ENCODE measurements around the gene WNK1.

The WNK1 gene

DNA sequence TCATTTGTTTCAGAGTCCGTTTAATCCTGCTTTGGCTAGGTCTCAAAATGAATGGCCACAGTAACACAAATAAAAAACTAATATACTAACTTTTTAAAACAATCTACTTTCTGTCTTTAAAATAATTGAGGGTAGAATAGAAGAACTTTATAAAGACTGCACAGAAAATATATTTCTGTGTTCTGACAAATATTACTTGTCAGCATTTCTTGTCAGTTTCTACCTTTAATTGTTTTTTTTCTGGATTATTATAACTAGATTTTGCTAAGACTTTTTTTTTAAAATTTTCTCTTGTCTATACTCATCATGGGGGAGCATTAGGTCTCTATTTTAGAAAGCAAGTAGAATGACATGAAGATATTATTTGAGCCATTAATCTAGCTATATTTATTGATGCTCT lies 110.9 kb downstream of the WNK1 start:
- no peak for DNase-seq (ENCODE audit: low spot score)

- no peak for DNase-seq (ENCODE audit: low spot score)
These were observed 113.2 kb downstream of the WNK1 start for GRCh38 chr12:865614-866013.

GRCh38 chr12:867905-868304 lies 115.5 kb downstream of the WNK1 start:
- DNase-seq (ENCODE audit: low spot score), result no peak

DNA sequence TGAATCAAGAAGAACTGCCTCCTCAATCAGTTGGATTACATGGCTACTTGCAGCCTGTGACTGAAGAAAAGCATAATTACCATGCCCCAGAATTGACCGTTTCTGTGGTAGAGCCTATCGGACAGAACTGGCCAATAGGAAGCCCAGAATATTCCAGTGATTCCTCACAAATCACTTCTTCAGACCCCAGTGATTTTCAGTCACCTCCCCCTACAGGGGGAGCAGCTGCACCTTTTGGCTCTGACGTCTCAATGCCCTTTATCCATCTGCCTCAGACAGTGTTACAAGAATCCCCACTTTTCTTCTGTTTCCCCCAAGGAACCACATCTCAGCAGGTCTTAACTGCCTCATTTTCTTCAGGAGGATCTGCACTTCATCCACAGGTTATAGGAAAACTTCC lies 116.3 kb downstream of the WNK1 start:
- DNase-seq (ENCODE audit: low spot score), result peak; percentile 42

- DNase-seq (ENCODE audit: low spot score), result no peak
These were observed 118.0 kb downstream of the WNK1 start for GRCh38 chr12:870378-870777.

DNA sequence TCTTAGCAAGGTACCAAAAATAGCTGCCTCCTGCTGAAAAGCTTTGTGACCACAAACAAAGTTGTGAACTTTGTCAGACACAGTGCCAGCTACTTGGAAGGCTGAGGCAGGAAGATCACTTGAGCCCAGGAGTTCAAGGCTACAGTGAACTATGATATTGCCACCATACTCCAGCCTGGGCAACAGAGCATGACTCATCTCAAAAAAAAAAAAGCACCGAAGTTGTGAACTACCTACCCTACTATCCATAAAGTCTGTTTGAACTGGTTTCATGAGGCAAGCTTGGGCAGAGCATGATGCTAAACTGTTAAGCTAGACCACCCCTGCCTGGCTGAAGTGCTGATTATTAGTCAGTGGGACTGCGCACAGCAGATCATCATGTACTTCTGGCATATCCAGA lies 121.6 kb downstream of the WNK1 start:
- DNase-seq (ENCODE audit: low spot score), result no peak

GRCh38 chr12:879641-880040 lies 127.3 kb downstream of the WNK1 start:
- no peak for DNase-seq (ENCODE audit: low spot score)

DNA sequence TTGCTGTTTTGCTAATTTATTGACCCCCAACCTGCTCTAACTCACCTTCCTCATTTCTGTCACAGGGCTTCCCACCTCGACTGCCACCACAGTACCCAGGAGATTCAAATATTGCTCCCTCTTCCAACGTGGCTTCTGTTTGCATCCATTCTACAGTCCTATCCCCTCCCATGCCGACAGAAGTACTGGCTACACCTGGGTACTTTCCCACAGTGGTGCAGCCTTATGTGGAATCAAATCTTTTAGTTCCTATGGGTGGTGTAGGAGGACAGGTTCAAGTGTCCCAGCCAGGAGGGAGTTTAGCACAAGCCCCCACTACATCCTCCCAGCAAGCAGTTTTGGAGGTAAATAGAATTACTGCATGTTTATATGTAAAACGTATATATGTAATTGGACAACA lies 128.3 kb downstream of the WNK1 start:
- DNase-seq (ENCODE audit: low spot score), result no peak

- no peak for DNase-seq (ENCODE audit: low spot score)
These were observed 132.5 kb downstream of the WNK1 start for GRCh38 chr12:884746-885414.

DNA sequence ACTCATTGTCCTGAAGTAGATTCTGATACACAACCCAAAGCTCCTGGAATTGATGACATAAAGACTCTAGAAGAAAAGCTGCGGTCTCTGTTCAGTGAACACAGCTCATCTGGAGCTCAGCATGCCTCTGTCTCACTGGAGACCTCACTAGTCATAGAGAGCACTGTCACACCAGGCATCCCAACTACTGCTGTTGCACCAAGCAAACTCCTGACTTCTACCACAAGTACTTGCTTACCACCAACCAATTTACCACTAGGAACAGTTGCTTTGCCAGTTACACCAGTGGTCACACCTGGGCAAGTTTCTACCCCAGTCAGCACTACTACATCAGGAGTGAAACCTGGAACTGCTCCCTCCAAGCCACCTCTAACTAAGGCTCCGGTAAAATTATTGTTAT lies 133.3 kb downstream of the WNK1 start:
- no peak for DNase-seq (ENCODE audit: low spot score)

DNA sequence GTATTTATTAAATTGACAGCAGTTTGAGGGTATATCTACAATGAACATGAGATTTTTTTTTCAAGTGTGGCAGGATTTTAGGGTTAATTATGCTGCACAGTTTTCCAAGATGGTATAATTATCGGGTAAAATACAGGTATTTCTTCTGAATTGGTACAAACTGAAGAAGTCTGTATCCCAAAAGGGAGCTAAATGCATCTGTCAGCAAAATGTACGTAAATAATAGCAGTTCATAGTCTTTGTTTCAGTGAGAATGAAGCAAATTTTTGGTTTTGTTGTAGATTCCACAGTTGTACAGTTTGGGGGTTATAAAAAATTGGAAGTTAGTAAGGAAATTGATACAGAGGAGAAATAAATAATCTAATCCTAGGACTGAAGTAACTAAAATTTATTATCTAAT lies 133.8 kb downstream of the WNK1 start:
- DNase-seq (ENCODE audit: low spot score), result no peak

DNA sequence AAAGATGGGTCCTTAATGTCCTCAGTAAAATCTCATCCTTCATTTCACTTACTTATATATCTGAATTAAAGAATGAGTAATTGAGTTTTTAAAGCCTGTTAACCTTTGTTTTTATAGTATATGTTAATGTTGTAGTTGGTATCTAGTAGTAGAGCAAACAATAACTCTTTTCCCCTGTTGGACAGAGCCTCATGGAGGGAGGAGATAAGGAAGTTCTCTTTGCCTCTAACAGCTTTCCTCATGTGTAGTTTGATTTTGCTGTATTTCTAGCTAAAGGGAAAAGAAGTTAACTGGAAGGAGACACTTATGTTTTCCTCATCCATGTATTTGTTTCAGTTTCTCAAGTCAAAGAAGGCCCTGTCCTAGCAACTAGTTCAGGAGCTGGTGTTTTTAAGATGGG lies 141.8 kb downstream of the WNK1 start:
- no peak for DNase-seq (ENCODE audit: low spot score)

DNA sequence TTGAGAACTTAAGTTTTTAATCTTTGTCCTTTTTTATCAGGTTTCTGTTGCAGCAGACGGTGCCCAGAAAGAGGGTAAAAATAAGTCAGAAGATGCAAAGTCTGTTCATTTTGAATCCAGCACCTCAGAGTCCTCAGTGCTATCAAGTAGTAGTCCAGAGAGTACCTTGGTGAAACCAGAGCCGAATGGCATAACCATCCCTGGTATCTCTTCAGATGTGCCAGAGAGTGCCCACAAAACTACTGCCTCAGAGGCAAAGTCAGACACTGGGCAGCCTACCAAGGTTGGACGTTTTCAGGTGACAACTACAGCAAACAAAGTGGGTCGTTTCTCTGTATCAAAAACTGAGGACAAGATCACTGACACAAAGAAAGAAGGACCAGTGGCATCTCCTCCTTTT lies 143.7 kb downstream of the WNK1 start:
- DNase-seq (ENCODE audit: low spot score), result no peak

DNA sequence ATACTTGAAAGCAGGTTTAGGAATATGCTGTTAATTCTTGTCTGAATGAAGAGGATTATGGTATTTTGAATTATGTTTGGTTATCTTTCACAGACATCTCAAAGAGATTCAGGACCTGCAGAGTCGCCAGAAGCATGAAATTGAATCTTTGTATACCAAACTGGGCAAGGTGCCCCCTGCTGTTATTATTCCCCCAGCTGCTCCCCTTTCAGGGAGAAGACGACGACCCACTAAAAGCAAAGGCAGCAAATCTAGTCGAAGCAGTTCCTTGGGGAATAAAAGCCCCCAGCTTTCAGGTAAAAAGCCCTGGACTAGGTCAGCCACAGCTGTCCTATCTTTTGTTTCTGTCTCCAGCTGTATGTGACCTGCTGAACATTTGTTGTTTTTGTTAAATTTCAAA lies 145.0 kb downstream of the WNK1 start:
- no peak for DNase-seq (ENCODE audit: low spot score)

- DNase-seq (ENCODE audit: low spot score), result no peak
These were observed 150.2 kb downstream of the WNK1 start for GRCh38 chr12:902581-902980.

DNA sequence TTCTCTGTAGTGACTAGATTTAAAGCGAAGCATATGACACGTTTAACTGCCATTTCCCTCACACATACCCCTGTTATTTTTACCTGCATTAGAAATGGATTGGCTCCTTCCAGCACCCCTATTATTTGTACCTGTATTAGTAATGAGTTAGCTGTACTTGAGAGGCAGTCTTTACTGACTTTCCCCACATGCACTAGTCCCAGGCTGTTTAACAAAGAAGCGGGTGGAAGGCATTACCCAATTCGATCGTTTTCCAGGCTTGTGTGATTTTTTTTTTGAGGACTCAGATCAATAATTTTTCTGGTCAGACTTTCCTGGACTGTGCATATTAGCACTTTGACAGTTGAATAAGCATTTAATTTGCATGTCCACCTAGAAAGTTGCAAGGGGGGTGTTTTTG lies 150.7 kb downstream of the WNK1 start:
- DNase-seq (ENCODE audit: low spot score), result no peak

DNA sequence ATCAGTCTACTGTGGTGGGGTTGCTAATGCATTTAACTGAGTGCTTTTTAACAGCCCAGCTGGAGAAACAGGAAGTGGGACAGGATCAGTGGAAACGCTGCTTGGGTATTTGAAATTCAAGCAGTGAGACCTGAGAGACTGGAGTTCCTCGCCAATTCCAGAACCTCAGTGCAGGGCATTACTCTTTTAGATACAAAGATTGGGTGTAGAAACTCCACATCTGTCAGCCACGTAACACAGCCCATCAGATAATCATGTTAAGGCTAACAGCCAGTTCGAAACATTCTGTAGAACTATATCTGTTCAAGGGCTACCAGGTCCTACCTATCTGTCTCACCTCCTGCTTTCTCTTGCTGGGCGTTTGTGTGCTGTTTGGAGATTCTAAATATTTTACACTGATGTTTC lies 151.6 kb downstream of the WNK1 start:
- DNase-seq (ENCODE audit: low spot score), result no peak

DNA sequence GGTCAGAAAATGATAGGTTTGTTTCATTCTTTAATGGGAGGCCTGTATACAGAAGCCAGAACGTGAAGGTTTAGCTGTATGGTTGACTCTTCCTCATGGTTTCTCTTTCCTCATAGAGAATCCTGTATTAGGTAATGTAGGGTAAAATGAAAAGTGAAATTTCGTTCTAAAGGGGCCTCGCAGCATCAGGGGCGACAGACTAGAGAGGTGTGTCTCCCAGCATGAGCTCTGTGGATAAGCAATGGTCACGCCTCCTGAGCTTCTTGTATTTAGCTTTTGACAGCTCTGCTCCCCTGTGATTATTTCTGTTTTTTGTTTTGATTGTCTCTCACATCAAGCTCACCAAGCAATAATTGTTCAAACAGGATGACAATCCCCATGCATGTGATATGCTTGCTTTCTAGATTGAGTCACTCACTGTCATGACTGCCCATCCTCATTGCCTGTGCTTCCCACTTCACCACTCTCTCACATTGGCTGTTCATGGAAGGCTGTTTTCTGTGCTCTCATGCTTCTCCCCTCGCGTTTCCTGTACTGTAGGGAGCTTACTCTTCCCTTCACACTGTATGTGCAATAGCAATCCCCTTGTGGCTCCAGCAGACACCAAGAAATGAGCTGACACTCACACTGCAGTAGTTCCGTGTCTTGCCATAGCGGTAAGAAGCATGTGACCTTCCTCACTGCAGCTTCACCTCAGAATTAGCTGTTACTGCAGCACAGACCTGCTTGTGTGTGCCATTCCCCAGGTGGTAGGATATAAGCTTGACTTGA lies 153.1 kb downstream of the WNK1 start:
- no peak for DNase-seq (ENCODE audit: low spot score)

DNA sequence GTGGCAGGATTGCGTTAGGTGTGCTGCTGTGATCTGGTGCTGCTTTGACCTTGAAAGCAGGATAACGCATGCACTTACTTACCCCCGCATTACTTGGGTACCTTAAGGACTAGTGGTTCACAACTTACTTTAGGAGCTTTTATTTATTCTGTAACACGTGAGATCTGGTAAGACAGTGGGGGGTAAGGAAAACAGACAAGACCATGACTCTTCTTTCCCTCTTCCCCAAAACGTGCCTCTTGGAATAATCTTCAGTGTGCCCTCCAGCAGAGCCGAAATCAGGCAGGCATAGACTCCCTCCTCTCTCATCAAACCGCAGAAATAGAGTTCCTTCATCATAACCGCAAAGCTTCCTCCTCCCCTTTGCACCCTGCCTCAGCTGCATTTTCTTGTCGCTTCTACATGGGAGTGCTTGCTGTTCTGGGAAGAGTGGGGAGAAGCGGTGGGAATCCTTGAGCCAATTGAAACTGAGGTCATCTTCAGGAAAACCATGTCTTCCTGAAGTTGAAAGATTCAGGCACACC lies 153.7 kb downstream of the WNK1 start:
- no peak for DNase-seq (ENCODE audit: low spot score)

DNA sequence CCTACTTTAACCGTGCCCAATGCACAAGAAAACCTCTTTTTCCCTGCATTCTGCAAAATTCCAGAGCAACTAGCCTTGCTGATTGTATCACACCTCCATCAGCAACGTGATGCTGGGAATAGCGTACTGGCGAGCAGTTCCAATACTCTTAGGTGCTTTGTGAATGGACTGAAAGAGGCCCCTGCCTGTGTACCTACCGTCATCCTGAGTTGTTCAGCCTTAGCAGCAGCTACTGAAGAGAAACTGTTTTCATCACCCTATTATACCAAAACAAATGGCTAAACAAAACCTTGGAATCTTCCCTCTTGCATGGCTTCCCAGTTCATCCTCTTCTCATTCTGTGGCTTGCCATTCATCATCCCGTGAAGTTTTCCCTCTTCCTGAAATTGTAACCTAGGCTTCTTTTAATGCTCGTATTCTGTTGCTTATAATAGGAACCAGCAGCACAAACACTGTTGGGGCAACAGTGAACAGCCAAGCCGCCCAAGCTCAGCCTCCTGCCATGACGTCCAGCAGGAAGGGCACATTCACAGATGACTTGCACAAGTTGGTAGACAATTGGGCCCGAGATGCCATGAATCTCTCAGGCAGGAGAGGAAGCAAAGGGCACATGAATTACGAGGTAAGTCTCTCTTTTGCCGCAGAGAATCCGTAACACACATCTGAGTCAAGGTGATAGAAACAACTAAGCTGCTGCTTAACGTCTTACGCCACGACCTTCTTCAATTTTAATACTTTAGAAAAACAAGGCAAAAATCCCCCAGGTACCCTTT lies 155.2 kb downstream of the WNK1 start:
- DNase-seq (ENCODE audit: low spot score), result no peak

- no peak for DNase-seq (ENCODE audit: low spot score)
These were observed 157.5 kb downstream of the WNK1 start for GRCh38 chr12:909861-910260.

- no peak for DNase-seq (ENCODE audit: low spot score)
These were observed 158.0 kb downstream of the WNK1 start for GRCh38 chr12:910416-910815.

Data from iPS-NIHi11 (cell line).